Calu3 (cell line): ENCODE data around the gene HNRNPUL1. TPM values are rescaled to one million over a fixed set of nuclear protein-coding genes. Genes with fewer than 3 reads are reported as not detected.

Experiments
- BruUV-seq: library from RNA; stranded (reverse); fragments of 400-500 nt; replicated peaks from 2 replicates; lab custom pipeline; 2021; lab: Mats Ljungman, UMichigan
- CTCF ChIA-PET: fragments of 300-600 bp; sonication (Branson Sonifier 250); formaldehyde crosslinking; loops from one replicate; lab custom pipeline; 2022; ENCODE audit warnings: antibody characterized with exemption; lab: Charles Lee
- DNase-seq: peaks from one replicate; pipeline ENCODE4 v3.0.0; 2022
- H3K27ac Mint-ChIP-seq: one replicate; pipeline ENCODE4 v1.8.0; 2022; ENCODE audit warnings: mixed read lengths; ENCODE audit not compliant: unreplicated experiment
- H3K27me3 Mint-ChIP-seq: one replicate; pipeline ENCODE4 v1.8.0; 2022; ENCODE audit warnings: mixed read lengths; ENCODE audit not compliant: unreplicated experiment
- H3K36me3 Mint-ChIP-seq: one replicate; pipeline ENCODE4 v1.8.0; 2022; ENCODE audit warnings: mild to moderate bottlenecking, moderate library complexity, mixed read lengths; ENCODE audit not compliant: insufficient read depth, unreplicated experiment
- H3K4me1 Mint-ChIP-seq: one replicate; pipeline ENCODE4 v1.8.0; 2022; ENCODE audit warnings: mild to moderate bottlenecking, low read depth, mixed read lengths; ENCODE audit not compliant: unreplicated experiment
- H3K4me3 Mint-ChIP-seq: one replicate; pipeline ENCODE4 v1.8.0; 2022; ENCODE audit warnings: mild to moderate bottlenecking, low read depth, moderate library complexity, mixed read lengths; ENCODE audit not compliant: unreplicated experiment
- H3K9me3 Mint-ChIP-seq: one replicate; pipeline ENCODE4 v1.8.0; 2022; ENCODE audit warnings: low read depth, mixed read lengths; ENCODE audit not compliant: unreplicated experiment
- CTCF ChIP-seq: fragments of 200-600 bp; IDR thresholded peaks from one replicate; pipeline ENCODE4 v1.8.0; 2022; ENCODE audit warnings: antibody characterized with exemption; ENCODE audit not compliant: unreplicated experiment
- intact Hi-C: fragments of 100-400 bp; cut with micrococcal nuclease; formaldehyde crosslinking; loops from one replicate; pipeline ENCODE4 v1.10.0; 2022; ENCODE audit not compliant: unreplicated experiment
- total RNA-seq: library from RNA; stranded (reverse); gene quantifications from 2 replicates; pipeline ENCODE4 v1.2.3, GENCODE V29; 2022

HNRNPUL1 gene
- total RNA-seq, 1 experiment from 2014 or later, result 370 TPM

- intact Hi-C loops, result no loop called here
- H3K27ac Mint-ChIP-seq, result no peak overlapping the region
- BruUV-seq, result no TSS peak
- no peaks in the 10 kb centered on the region for H3K9me3 Mint-ChIP-seq
- no peak overlapping the region for H3K4me3 Mint-ChIP-seq
- H3K4me1 Mint-ChIP-seq, result no peaks in the 10 kb centered on the region
- DNase-seq, result no peak
- H3K27me3 Mint-ChIP-seq, result no peaks in the 10 kb centered on the region
- H3K36me3 Mint-ChIP-seq, result peaks cover 42% of the 10 kb centered on the region
- CTCF ChIA-PET, result no interaction called here
- TF ChIP-seq CTCF, result no peak
Observed at GRCh38 chr19:41235480-41235879, 28.7 kb upstream of the HNRNPUL1 start.

GRCh38 chr19:41238244-41238643, 25.9 kb upstream of the HNRNPUL1 start:
- no peak for DNase-seq
- intact Hi-C loops, result no loop called here
- H3K27me3 Mint-ChIP-seq, result no peaks in the 10 kb centered on the region
- no peaks in the 10 kb centered on the region for H3K9me3 Mint-ChIP-seq
- peaks cover 28% of the 10 kb centered on the region for H3K36me3 Mint-ChIP-seq
- no TSS peak for BruUV-seq
- no peaks in the 10 kb centered on the region for H3K4me1 Mint-ChIP-seq
- no peak overlapping the region for H3K4me3 Mint-ChIP-seq
- no peak overlapping the region for H3K27ac Mint-ChIP-seq
- no peak for TF ChIP-seq CTCF
- CTCF ChIA-PET, result no interaction called here

GRCh38 chr19:41239363-41239762, 24.8 kb upstream of the HNRNPUL1 start:
- intact Hi-C loops, result no loop called here
- CTCF ChIA-PET, result interaction anchor here (0.6 kb wide), 1 partner anchor 16 kb away, joined by 4 read pairs; no protein-coding TSS in a partner anchor
- no TSS peak for BruUV-seq

GRCh38 chr19:41239961-41240574, 24.1 kb upstream of the HNRNPUL1 start:
- no peak overlapping the region for H3K4me3 Mint-ChIP-seq
- intact Hi-C loops, result no loop called here
- BruUV-seq, result no TSS peak
- H3K9me3 Mint-ChIP-seq, result no peaks in the 10 kb centered on the region
- H3K4me1 Mint-ChIP-seq, result no peaks in the 10 kb centered on the region
- peaks cover 22% of the 10 kb centered on the region for H3K36me3 Mint-ChIP-seq
- no peak overlapping the region for H3K27ac Mint-ChIP-seq
- H3K27me3 Mint-ChIP-seq, result no peaks in the 10 kb centered on the region
- CTCF ChIA-PET, result interaction anchor here (0.6 kb wide), 1 partner anchor 15 kb away, joined by 4 read pairs; no protein-coding TSS in a partner anchor
- DNase-seq, result no peak
- TF ChIP-seq CTCF, result no peak

More at GRCh38 chr19:41239363-41239762, 24.8 kb upstream of the HNRNPUL1 start:
- no peak overlapping the region for H3K4me3 Mint-ChIP-seq
- H3K9me3 Mint-ChIP-seq, result no peaks in the 10 kb centered on the region
- DNase-seq, result no peak
- no peak for TF ChIP-seq CTCF
- H3K27ac Mint-ChIP-seq, result peak overlapping the region; percentile 39
- no peaks in the 10 kb centered on the region for H3K4me1 Mint-ChIP-seq
- peaks cover 22% of the 10 kb centered on the region for H3K36me3 Mint-ChIP-seq
- H3K27me3 Mint-ChIP-seq, result no peaks in the 10 kb centered on the region
